Middle frontal gyrus (tissue), 1 donor: ENCODE data around the gene RTN4.
A peak's percentile ranks its signal among the peaks of the same experiment; 100 is the strongest.

Experiments
- DNase-seq: peaks from one replicate; pipeline ENCODE4 v3.0.0-alpha.2; 2015; ENCODE audit warnings: low spot score; ENCODE audit errors: extremely low spot score

Gene RTN4

GRCh38 chr2:54955358-54956110, 94.7 kb downstream of the RTN4 start:
- DNase-seq: no peak

- DNase-seq: no peak
Measured at GRCh38 chr2:54954705-54955357, 95.4 kb downstream of the RTN4 start.

- no peak for DNase-seq
Measured at GRCh38 chr2:54954158-54954557, 96.1 kb downstream of the RTN4 start.

GRCh38 chr2:54952978-54953456, 97.2 kb downstream of the RTN4 start:
- no peak for DNase-seq

DNA sequence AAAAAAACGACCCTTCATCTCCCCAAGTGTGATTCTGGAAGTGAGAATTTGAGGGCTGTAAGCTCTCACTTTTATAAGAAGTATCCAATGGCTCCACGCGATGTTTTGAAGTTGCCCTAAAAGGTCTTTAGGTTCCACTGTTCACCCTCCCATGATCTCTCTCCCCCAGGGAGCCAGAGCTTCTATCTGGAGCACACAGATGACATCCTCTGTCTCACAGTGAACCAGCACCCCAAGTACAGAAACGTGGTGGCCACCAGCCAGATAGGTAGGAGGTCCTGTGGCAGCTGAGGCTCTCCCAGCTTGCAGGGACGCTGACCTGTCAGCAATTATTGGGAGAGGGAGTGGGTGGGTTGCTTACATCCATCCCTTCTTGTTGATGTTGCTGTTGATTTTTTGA, 97.8 kb downstream of the RTN4 start:
- DNase-seq: no peak

DNA sequence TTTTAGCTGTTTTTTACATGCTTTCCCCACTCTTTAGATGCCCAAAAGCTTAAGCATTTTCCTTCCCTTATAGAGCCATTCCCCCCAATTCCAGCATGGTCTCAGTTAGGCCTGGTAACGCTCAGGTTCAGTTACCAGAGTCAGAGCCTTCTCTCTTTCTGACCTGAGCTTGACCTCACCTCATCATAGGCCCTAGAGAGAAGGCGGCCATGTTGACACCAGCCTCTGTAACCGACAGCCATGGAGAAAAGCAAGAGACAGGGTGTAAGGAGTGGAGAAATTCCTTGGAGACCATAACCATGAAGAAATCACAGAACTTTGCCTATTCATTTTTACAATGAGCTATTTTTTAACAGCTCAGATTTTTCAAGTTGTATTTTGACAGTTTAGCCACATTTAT, 99.4 kb downstream of the RTN4 start:
- DNase-seq: no peak

- no peak for DNase-seq
Measured at GRCh38 chr2:54949431-54949830, 100.8 kb downstream of the RTN4 start.

GRCh38 chr2:54948120-54948519, 102.1 kb downstream of the RTN4 start:
- DNase-seq: no peak

- no peak for DNase-seq
Measured at GRCh38 chr2:54947646-54948045, 102.6 kb downstream of the RTN4 start.

DNA sequence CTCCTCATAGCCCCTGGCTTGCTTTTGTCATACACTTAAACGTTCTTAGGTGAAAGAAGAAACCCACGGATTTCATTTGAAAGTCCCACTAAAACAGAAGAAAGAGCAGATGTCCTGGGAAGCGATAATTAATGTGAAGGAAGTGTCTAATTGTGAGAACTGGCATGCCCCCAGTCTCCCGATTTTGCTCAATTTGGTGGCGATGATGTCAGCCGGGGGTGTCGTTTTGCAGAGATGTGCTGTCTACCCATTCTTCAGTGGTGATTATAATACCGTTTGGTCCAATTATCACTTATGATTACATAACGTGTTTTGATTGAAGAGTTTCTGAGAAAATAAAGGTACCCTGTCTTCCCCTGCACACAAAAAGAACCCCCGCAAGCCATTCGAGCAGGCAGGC, 103.1 kb downstream of the RTN4 start:
- DNase-seq: no peak

DNA sequence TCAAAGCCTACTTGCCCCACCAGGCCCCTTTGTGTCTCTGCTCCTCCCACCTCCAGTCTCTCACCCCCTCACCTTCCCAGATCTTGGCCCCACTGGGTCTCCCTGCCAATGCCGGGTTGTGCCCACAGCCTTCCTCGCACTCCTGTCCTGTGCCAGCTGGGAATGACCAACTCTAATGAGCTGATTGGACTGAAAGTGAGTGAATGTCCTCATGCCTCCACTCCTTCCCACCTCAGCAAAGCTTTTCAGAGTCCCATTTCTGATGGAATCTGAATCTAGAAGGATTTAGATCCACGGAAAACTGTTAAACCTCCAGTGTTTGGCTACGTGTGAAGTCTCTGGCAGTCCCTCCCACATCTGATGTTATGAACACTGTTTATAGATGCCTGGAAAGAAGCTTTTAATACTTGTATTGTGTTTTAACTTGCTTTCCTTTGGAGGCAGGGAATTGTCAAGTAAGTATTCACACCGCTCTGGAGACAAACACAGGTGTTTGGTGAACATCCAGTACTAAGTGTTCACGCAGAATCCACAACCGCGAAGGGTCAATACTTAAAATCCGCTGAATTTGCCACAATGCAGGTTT, 103.9 kb downstream of the RTN4 start:
- no peak for DNase-seq

DNA sequence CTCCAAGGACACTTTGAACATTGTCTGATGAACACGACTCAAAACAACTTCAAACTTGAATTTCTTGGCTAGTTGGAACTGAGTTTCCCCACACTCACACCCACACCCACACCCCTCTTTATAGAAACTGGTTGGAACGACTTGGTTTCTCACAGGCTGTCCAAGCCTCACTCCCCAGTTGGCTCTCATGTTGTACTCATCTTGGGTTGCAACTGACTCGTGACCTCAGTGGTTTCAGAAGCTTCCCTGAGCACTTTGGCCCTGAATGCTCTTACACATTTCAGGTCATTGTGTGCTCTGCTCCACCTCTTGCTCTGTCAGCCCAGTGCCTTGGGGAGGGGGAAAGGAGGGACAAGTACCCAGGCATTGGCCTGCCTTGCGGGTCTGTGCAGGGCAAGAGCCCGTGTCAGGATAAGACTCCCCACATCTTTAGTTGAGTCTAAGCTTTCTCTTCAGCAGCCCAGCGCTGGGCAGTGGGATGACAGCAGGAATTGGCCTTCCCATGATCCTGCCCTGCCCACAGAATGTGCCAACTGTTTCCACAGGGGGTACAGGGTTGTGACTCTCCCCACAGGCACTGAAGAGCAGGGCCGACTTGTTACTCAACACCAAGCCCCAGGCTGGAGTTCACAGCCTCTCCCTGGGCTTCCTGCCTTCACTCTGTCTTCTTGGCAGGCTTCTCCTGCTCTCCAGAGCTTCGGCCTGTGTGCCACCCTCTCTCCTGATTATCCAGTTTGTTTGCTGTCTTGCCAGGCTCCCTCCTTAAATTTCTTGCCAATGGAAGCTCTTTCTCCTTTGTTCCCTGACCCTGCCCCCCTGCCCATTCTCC, 104.6 kb downstream of the RTN4 start:
- DNase-seq: peak; percentile 65

GRCh38 chr2:54944724-54945326, 105.4 kb downstream of the RTN4 start:
- no peak for DNase-seq

GRCh38 chr2:54942373-54942772, 107.9 kb downstream of the RTN4 start:
- DNase-seq: no peak

GRCh38 chr2:54941248-54941984, 108.8 kb downstream of the RTN4 start:
- no peak for DNase-seq

GRCh38 chr2:54940723-54941122, 109.5 kb downstream of the RTN4 start:
- DNase-seq: no peak

GRCh38 chr2:54939446-54940118, 110.7 kb downstream of the RTN4 start:
- no peak for DNase-seq

DNA sequence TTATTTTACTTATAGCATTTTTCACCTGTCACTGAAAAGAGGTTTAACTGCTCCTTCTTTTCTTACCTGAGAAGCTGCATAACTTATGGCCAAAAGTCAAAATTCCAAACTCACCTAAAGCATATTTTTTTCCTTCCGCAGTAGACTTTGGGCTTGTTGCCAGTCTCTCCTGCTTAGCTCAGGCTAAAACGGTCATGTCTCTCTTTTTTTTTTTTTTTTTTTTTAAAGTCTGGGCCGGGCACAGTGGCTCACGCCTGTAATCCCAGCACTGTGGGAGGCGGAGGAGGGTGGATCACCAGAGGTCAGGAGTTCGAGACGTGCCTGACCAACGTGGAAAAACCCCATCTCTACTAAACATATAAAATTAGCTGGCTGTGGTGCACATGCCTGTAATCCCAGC, 113.5 kb downstream of the RTN4 start:
- DNase-seq: no peak

DNA sequence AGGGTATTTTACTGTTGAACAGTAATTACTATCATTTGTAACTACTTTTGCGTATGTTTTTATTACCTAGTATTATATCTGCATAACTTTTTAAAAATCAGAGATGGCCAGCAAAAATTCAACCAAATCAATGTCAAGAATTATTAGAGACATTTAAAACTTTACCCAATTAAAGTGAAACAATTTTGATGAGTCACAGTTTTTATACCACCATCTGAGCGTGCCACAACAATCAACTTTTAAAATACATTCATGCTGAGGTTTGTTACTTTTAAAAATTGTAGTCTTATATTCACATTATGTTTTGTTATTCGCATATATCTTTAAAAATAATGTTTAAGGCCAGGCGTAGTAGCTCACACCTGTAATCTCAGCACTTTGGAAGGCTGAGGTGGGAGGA, 114.9 kb downstream of the RTN4 start:
- no peak for DNase-seq

- no peak for DNase-seq
Measured at GRCh38 chr2:54931473-54931872, 118.8 kb downstream of the RTN4 start.
